Neural progenitor cell (in vitro differentiated cells): ENCODE data around the gene TCEA3.

ENCODE experiments used
- EZH2 ChIP-seq: fragments of 200-600 bp; sonication (generic); IDR thresholded peaks from 2 replicates; pipeline ENCODE4 v1.6.1; 2017; ENCODE audit warnings: antibody characterized with exemption, mild to moderate bottlenecking, moderate library complexity
- EZH2phosphoT487 ChIP-seq: fragments of 200-600 bp; sonication (generic); IDR thresholded peaks from 2 replicates; pipeline ENCODE4 v1.6.1; 2017; ENCODE audit warnings: antibody characterized with exemption
- TF ChIP-seq, protein P1 (sequence below): fragments of 200-600 bp; sonication (generic); IDR thresholded peaks from 2 replicates; pipeline ENCODE4 v1.5.1; 2017; ENCODE audit warnings: antibody characterized with exemption, mild to moderate bottlenecking

DNA sequence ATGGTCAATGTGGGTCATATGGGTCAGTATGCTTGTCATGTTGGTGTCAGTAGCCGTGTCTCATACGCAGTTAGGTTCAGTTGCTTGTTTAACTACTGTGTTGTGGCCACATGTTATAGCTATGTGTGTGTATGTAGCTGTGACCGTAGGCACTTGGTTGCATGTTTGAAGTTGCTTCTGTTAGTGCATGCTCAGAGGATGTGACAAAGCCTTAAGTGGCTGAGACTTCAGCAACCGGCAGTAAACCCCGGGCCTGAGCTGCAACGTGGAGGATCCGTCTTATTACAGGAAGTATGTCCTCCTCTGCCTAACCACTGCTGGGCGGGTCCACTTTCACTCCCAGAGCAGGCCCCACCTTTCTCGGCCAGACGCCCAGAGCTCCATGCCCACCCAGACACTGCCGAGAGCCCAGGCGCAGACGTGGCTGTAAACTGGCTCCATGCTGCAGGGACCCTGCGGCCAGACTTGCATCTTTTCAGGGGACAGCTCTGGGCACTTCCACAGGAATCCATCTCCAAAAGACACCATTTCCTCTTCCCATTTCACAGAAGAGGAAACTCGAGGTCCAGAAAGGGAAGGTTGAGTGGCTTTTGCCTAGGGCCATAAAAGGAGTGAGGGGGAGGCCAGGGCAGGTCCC, 2.2 kb downstream of the TCEA3 start:
- TF ChIP-seq, protein P1, sequence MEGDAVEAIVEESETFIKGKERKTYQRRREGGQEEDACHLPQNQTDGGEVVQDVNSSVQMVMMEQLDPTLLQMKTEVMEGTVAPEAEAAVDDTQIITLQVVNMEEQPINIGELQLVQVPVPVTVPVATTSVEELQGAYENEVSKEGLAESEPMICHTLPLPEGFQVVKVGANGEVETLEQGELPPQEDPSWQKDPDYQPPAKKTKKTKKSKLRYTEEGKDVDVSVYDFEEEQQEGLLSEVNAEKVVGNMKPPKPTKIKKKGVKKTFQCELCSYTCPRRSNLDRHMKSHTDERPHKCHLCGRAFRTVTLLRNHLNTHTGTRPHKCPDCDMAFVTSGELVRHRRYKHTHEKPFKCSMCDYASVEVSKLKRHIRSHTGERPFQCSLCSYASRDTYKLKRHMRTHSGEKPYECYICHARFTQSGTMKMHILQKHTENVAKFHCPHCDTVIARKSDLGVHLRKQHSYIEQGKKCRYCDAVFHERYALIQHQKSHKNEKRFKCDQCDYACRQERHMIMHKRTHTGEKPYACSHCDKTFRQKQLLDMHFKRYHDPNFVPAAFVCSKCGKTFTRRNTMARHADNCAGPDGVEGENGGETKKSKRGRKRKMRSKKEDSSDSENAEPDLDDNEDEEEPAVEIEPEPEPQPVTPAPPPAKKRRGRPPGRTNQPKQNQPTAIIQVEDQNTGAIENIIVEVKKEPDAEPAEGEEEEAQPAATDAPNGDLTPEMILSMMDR: no peak
- no peak for TF ChIP-seq EZH2
- TF ChIP-seq EZH2phosphoT487: no peak
